OCI-LY3 (cell line): ENCODE results near the gene RNU1-2.
"Not testable (repeated sequence)": the region's sequence is repeated elsewhere in the genome, so short reads cannot be mapped to it uniquely, and the experiment has no call there.

ENCODE experiments used
- EZH2phosphoT487 ChIP-seq: fragments of 200-600 bp; shearing (Covaris generic); IDR thresholded peaks from 2 replicates; pipeline ENCODE4 v1.6.1; 2018; ENCODE audit warnings: antibody characterized with exemption, mixed run types, low read depth
- TF ChIP-seq, protein P1 (sequence below): fragments of 200-600, 300-600 bp; sonication (generic); IDR thresholded peaks from 2 replicates; pipeline ENCODE4 v1.5.1; 2014; ENCODE audit warnings: antibody characterized with exemption, low read length, low read depth

GRCh38 chr1:16862415-16862814 is 33.4 kb upstream of the RNU1-2 start:
- TF ChIP-seq, protein P1, sequence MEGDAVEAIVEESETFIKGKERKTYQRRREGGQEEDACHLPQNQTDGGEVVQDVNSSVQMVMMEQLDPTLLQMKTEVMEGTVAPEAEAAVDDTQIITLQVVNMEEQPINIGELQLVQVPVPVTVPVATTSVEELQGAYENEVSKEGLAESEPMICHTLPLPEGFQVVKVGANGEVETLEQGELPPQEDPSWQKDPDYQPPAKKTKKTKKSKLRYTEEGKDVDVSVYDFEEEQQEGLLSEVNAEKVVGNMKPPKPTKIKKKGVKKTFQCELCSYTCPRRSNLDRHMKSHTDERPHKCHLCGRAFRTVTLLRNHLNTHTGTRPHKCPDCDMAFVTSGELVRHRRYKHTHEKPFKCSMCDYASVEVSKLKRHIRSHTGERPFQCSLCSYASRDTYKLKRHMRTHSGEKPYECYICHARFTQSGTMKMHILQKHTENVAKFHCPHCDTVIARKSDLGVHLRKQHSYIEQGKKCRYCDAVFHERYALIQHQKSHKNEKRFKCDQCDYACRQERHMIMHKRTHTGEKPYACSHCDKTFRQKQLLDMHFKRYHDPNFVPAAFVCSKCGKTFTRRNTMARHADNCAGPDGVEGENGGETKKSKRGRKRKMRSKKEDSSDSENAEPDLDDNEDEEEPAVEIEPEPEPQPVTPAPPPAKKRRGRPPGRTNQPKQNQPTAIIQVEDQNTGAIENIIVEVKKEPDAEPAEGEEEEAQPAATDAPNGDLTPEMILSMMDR = not testable (repeated sequence)
- not testable (repeated sequence) for TF ChIP-seq EZH2phosphoT487
